ENCODE measurements around the gene BUB1B. TPM values are rescaled to one million over a fixed set of nuclear protein-coding genes. Genes with fewer than 3 reads are reported as not detected.

BUB1B gene
- total and polyA plus RNA-seq, 9 donors: 10.8 to 20.7 (median 13.5) TPM

- no peaks in the 10 kb centered on the region for H3K36me3 ChIP-seq (ENCODE audit: control insufficient read depth, insufficient read depth, low read length)
- 17% methylated on average over 1 of the region's 7 CpGs for WGBS (ENCODE audit: insufficient coverage)
- H3K27ac ChIP-seq (ENCODE audit: low read length): no peak overlapping the region
- no peaks in the 10 kb centered on the region for H3K4me1 ChIP-seq (ENCODE audit: control insufficient read depth, insufficient read depth, low read length)
- no peaks in the 10 kb centered on the region for H3K9me3 ChIP-seq (replicated peaks; ENCODE audit: control insufficient read depth, low read depth, low read length)
- no peak for DNase-seq
- peaks cover 8% of the 10 kb centered on the region for H3K27me3 ChIP-seq (ENCODE audit: control insufficient read depth, insufficient read depth, low read length)
- H3K4me3 ChIP-seq (ENCODE audit: low read length): no peak overlapping the region
These were observed 106.0 kb downstream of the BUB1B start for GRCh38 chr15:40266828-40267304.

- H3K9me3 ChIP-seq (replicated peaks; ENCODE audit: control insufficient read depth, low read depth, low read length): no peaks in the 10 kb centered on the region
- 64% methylated on average over 4 of the region's 4 CpGs for WGBS (ENCODE audit: insufficient coverage)
- H3K27ac ChIP-seq (ENCODE audit: low read length): no peak overlapping the region
- no peak overlapping the region for H3K4me3 ChIP-seq (ENCODE audit: low read length)
- DNase-seq: no peak
- no peaks in the 10 kb centered on the region for H3K36me3 ChIP-seq (ENCODE audit: control insufficient read depth, insufficient read depth, low read length)
- H3K4me1 ChIP-seq (ENCODE audit: control insufficient read depth, insufficient read depth, low read length): no peaks in the 10 kb centered on the region
- H3K27me3 ChIP-seq (ENCODE audit: control insufficient read depth, insufficient read depth, low read length): peaks cover 5% of the 10 kb centered on the region
These were observed 106.8 kb downstream of the BUB1B start for GRCh38 chr15:40267670-40268069.

DNA sequence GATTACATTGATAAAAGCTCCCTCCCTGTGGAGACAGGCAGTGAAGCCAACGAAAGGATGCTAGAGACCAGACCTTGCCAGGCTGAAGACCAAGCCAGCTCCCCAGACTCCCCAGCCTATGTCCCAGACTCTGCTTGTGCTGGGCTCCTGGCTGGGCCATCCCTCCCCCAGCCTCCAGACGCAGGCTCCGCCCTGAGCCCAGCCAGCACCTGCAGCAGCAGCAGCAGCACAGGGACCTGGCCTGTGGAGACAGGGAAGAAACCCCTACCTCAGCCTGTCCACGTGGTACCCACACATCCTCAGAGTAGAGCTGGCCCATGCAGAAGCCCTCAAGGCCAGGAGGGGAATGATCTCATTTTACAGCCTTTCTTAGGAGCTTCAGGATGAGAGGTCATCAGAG is 108.7 kb downstream of the BUB1B start:
- Histone ChIP-seq H3K4me3 (ENCODE audit: low read length) (no peak overlapping the region), H3K36me3 (ENCODE audit: control insufficient read depth, insufficient read depth, low read length) (no peaks in the 10 kb centered on the region), H3K9me3 (replicated peaks; ENCODE audit: control insufficient read depth, low read depth, low read length) (no peaks in the 10 kb centered on the region), H3K4me1 (ENCODE audit: control insufficient read depth, insufficient read depth, low read length) (no peaks in the 10 kb centered on the region), H3K27me3 (ENCODE audit: control insufficient read depth, insufficient read depth, low read length) (peaks cover 7% of the 10 kb centered on the region), H3K27ac (ENCODE audit: low read length) (no peak overlapping the region)
- 33% methylated on average over 1 of the region's 4 CpGs for WGBS (ENCODE audit: insufficient coverage)
- DNase-seq: no peak

- WGBS (ENCODE audit: insufficient coverage): 77% methylated on average over 10 of the region's 11 CpGs
- no peaks in the 10 kb centered on the region for H3K9me3 ChIP-seq (replicated peaks; ENCODE audit: control insufficient read depth, low read depth, low read length)
These were observed 109.6 kb downstream of the BUB1B start for GRCh38 chr15:40270246-40270995.

More at GRCh38 chr15:40270246-40270995, 109.6 kb downstream of the BUB1B start:
- Histone ChIP-seq H3K36me3 (ENCODE audit: control insufficient read depth, insufficient read depth, low read length) (no peaks in the 10 kb centered on the region), H3K27ac (ENCODE audit: low read length) (no peak overlapping the region), H3K4me3 (ENCODE audit: low read length) (no peak overlapping the region), H3K27me3 (ENCODE audit: control insufficient read depth, insufficient read depth, low read length) (peaks cover 7% of the 10 kb centered on the region), H3K4me1 (ENCODE audit: control insufficient read depth, insufficient read depth, low read length) (peaks cover 3% of the 10 kb centered on the region)
- DNase-seq: no peak

Other genes starting within 250 kb of the BUB1B start
- gene GPR176, start 240.8 kb upstream of the BUB1B start, total RNA-seq: 6.8 TPM
- gene GPR176, start 240.8 kb upstream of the BUB1B start, polyA plus RNA-seq (ENCODE audit: insufficient read depth in 1 of 8, insufficient read length in 8 of 8, low replicate concordance in 1 of 8): 1 to 10 TPM; 4.0 to 7.3 (median 5.6) TPM
- 33.6 TPM for gene EIF2AK4, start 227.0 kb upstream of the BUB1B start, total RNA-seq
- gene EIF2AK4, start 227.0 kb upstream of the BUB1B start, polyA plus RNA-seq (ENCODE audit: insufficient read depth in 1 of 8, insufficient read length in 8 of 8, low replicate concordance in 1 of 8): 10 to 100 TPM; 26.2 to 48.0 (median 34.1) TPM
- gene SRP14, start 121.9 kb upstream of the BUB1B start, total RNA-seq: 148 TPM
- 100 to 1,000 TPM; 317 to 493 (median 359) TPM for gene SRP14, start 121.9 kb upstream of the BUB1B start, polyA plus RNA-seq (ENCODE audit: insufficient read depth in 1 of 8, insufficient read length in 8 of 8, low replicate concordance in 1 of 8)
- gene BMF, start 52.2 kb upstream of the BUB1B start, total RNA-seq: 10.1 TPM
- gene BMF, start 52.2 kb upstream of the BUB1B start, polyA plus RNA-seq (ENCODE audit: insufficient read depth in 1 of 8, insufficient read length in 8 of 8, low replicate concordance in 1 of 8): 10 to 100 TPM in 5 of 8 donors, 1 to 10 TPM in 3; 7.5 to 15.3 (median 12.9) TPM
- 0.44 TPM for gene PAK6, start 78.0 kb downstream of the BUB1B start, total RNA-seq
- gene PAK6, start 78.0 kb downstream of the BUB1B start, polyA plus RNA-seq (ENCODE audit: insufficient read depth in 1 of 8, insufficient read length in 8 of 8, low replicate concordance in 1 of 8): 1 to 10 TPM in 2 of 8 donors, under 1 TPM in 6; 0.29 to 1.6 (median 0.55) TPM
- gene ANKRD63, start 122.0 kb downstream of the BUB1B start, total RNA-seq: 0.22 TPM
- gene ANKRD63, start 122.0 kb downstream of the BUB1B start, polyA plus RNA-seq (ENCODE audit: insufficient read depth in 1 of 8, insufficient read length in 8 of 8, low replicate concordance in 1 of 8): under 1 TPM in 5 of 8 donors, not detected in 3; 0.11 to 0.22 (median 0.15) TPM
- gene PLCB2, start 146.9 kb downstream of the BUB1B start, total RNA-seq: 4.8 TPM
- 10 to 100 TPM in 2 of 8 donors, 1 to 10 TPM in 6; 6.2 to 11.5 (median 8.7) TPM for gene PLCB2, start 146.9 kb downstream of the BUB1B start, polyA plus RNA-seq (ENCODE audit: insufficient read depth in 1 of 8, insufficient read length in 8 of 8, low replicate concordance in 1 of 8)
- 12.4 TPM for gene INAFM2, start 162.6 kb downstream of the BUB1B start, total RNA-seq
- 10 to 100 TPM; 10.7 to 16.7 (median 13.5) TPM for gene INAFM2, start 162.6 kb downstream of the BUB1B start, polyA plus RNA-seq (ENCODE audit: insufficient read depth in 1 of 8, insufficient read length in 8 of 8, low replicate concordance in 1 of 8)
- 5.3 TPM for gene CCDC9B, start 179.9 kb downstream of the BUB1B start, total RNA-seq
- 10 to 100 TPM; 10.2 to 16.8 (median 12.5) TPM for gene CCDC9B, start 179.9 kb downstream of the BUB1B start, polyA plus RNA-seq (ENCODE audit: insufficient read depth in 1 of 8, insufficient read length in 8 of 8, low replicate concordance in 1 of 8)
- not detected for gene PHGR1, start 190.0 kb downstream of the BUB1B start, total RNA-seq
- 10 to 100 TPM in 1 of 8 donors, 1 to 10 TPM in 1, under 1 TPM in 1, not detected in 5; 0.41 to 33.7 (median 4.7) TPM for gene PHGR1, start 190.0 kb downstream of the BUB1B start, polyA plus RNA-seq (ENCODE audit: insufficient read depth in 1 of 8, insufficient read length in 8 of 8, low replicate concordance in 1 of 8)
- 0.75 TPM for gene DISP2, start 197.2 kb downstream of the BUB1B start, total RNA-seq
- 1 to 10 TPM in 5 of 8 donors, under 1 TPM in 3; 0.20 to 4.3 (median 1.4) TPM for gene DISP2, start 197.2 kb downstream of the BUB1B start, polyA plus RNA-seq (ENCODE audit: insufficient read depth in 1 of 8, insufficient read length in 8 of 8, low replicate concordance in 1 of 8)
- gene KNSTRN, start 221.7 kb downstream of the BUB1B start, total RNA-seq: 22.2 TPM
- 10 to 100 TPM; 17.8 to 24.8 (median 21.8) TPM for gene KNSTRN, start 221.7 kb downstream of the BUB1B start, polyA plus RNA-seq (ENCODE audit: insufficient read depth in 1 of 8, insufficient read length in 8 of 8, low replicate concordance in 1 of 8)
- gene IVD, start 244.7 kb downstream of the BUB1B start, total RNA-seq: 30.5 TPM
- gene IVD, start 244.7 kb downstream of the BUB1B start, polyA plus RNA-seq (ENCODE audit: insufficient read depth in 1 of 8, insufficient read length in 8 of 8, low replicate concordance in 1 of 8): 10 to 100 TPM; 42.6 to 60.3 (median 49.3) TPM